ENCODE data around the gene CCDC167. TPM values are rescaled to one million over a fixed set of nuclear protein-coding genes. Genes with fewer than 3 reads are reported as not detected.

Gene CCDC167
- total and polyA plus RNA-seq, 2 of the 8 experiments (the other 6 are each of a cell fraction or from before 2014, with no cell fraction given): 11.0 to 26.5 TPM

DNA sequence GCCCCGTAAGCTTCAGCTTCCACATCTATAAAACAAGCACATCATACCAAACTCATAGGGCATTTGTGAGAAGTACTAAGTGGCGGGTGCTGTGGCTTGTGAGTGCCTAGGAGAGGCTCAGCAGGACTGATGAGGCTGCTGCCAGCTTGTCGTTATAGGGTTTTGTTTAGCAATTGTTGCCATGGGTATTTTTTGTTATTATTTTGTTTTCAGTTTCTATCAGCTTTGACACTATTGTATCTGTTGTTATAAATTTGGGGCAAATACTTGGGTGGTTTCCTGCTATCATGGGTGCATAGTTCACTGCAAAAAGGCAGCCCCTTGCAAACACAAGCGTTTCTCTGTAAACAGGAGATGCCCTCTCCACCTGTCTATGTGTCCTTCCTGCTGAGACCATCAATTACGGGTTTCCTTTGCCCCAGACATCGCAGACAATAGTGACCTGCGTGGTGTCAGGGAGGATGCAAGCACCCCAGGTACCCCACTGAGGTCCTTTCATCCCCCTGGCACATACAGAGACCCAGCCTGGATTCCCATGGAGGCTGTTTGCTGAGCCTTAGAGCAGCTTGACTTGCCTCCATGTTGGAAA is 3.1 kb upstream of the CCDC167 start:
- no peak overlapping the region for H3K56ac ChIP-seq (replicated peaks; ENCODE audit: insufficient read length, low read depth, low read length)
- no peaks in the 10 kb centered on the region for H3K36me3 ChIP-seq (ENCODE audit: control insufficient read depth in 2 of 4, insufficient read depth in 4 of 4, low read length in 3 of 4)
- FAIRE-seq (no peak), DNase-seq (ENCODE audit: low read depth in 1 of 2, low spot score in 2 of 2) (no peak)
- H2BK15ac ChIP-seq (ENCODE audit: low read length): no peak overlapping the region
- H4K8ac ChIP-seq (ENCODE audit: extremely low read depth, insufficient read depth, low read length): no peak overlapping the region
- TF ChIP-seq FOSL1 (IDR thresholded peaks at IDR 0.05; ENCODE audit: insufficient read depth, low read depth, low read length): no peak
- TF ChIP-seq POLR2AphosphoS5 (IDR thresholded peaks at IDR 0.05; ENCODE audit: low read depth, low read length): peak; percentile 67
- no peak for TF ChIP-seq KDM4A (IDR thresholded peaks at IDR 0.05; ENCODE audit: low read depth, low read length, severe bottlenecking)
- H3K23ac ChIP-seq (ENCODE audit: insufficient read length): no peak overlapping the region
- H4K91ac ChIP-seq (replicated peaks; ENCODE audit: insufficient read length, low read length): no peak overlapping the region
- H3K23me2 ChIP-seq (ENCODE audit: low read depth, low read length): peaks cover 4% of the 10 kb centered on the region
- no peaks in the 10 kb centered on the region for H4K20me1 ChIP-seq (replicated peaks in 1 of 2; ENCODE audit: control insufficient read depth in 1 of 2, insufficient read depth in 2 of 2, low read length in 2 of 2)
- no peak overlapping the region for H2BK120ac ChIP-seq (replicated peaks; ENCODE audit: low read depth, low read length)
- H3K14ac ChIP-seq (ENCODE audit: insufficient read length): no peak overlapping the region
- H2BK20ac ChIP-seq (ENCODE audit: low read length): no peak overlapping the region
- no peak overlapping the region for H2BK12ac ChIP-seq (ENCODE audit: low read depth, low read length)
- no peak overlapping the region for H4K5ac ChIP-seq (ENCODE audit: insufficient read length, low read depth, low read length)
- ChIA-PET POLR2A (ENCODE audit: partially characterized antibody) (interaction anchor here (1.0 to 2.9 kb wide), 4 partner anchors 8 to 316 kb away, joined by 3 to 6 read pairs (median 4); partner anchors contain the start of gene ZFAND3), CTCF (ENCODE audit: partially characterized antibody) (interaction anchor here (0.8 to 8.0 kb wide), 7 partner anchors 11 to 76 kb away, joined by 3 to 52 read pairs (median 4); no protein-coding TSS in a partner anchor)
- no peaks in the 10 kb centered on the region for H3K79me2 ChIP-seq (ENCODE audit: control insufficient read depth in 1 of 2, insufficient read depth in 2 of 2, low read length in 2 of 2)
- H2BK5ac ChIP-seq (ENCODE audit: low read depth, low read length): no peak overlapping the region
- H3K18ac ChIP-seq (ENCODE audit: extremely low read depth, low read length): no peak overlapping the region
- no peak overlapping the region for H3K4me2 ChIP-seq (ENCODE audit: insufficient read depth in 1 of 2, low read depth in 2 of 2, low read length in 2 of 2)
- no peak overlapping the region for H3K4me3 ChIP-seq (ENCODE audit: extremely low read depth in 1 of 4, insufficient read depth in 2 of 4, low read depth in 3 of 4, low read length in 4 of 4)
- no peak overlapping the region; the same call in 1 of the 2 replicates for H2AK5ac ChIP-seq (ENCODE audit: low read depth, low read length)
- H3K27me3 ChIP-seq (replicated peaks in 1 of 4; ENCODE audit: control insufficient read depth in 3 of 4, extremely low read depth in 1 of 4, insufficient read depth in 3 of 4, low read length in 3 of 4): peaks cover 0 to 11% (median 6%) of the 10 kb centered on the region in 4 experiments; a peak in 4 of 7 replicates
- H3K79me1 ChIP-seq (ENCODE audit: low read depth, low read length): no peaks in the 10 kb centered on the region
- 60% methylated on average over 7 of the region's 7 CpGs; no CpG with 5 or more reads in 1 of the 2 experiments for WGBS, 2 experiments (ENCODE audit: extremely low coverage in 1 of 2, insufficient coverage in 1 of 2, insufficient read length in 1 of 2, insufficient replicate concordance in 2 of 2, low coverage in 1 of 2, low lambda C conversion rate in 2 of 2, missing lambda C conversion rate in 1 of 2)
- H3K4ac ChIP-seq (replicated peaks; ENCODE audit: insufficient read length, low read depth, low read length): no peak overlapping the region
- no peak overlapping the region for H2AFZ ChIP-seq (ENCODE audit: low read length)
- peaks cover 2 to 5% (median 3%) of the 10 kb centered on the region in 4 experiments; a peak in 5 of 7 replicates for H3K4me1 ChIP-seq (replicated peaks in 1 of 4; ENCODE audit: control insufficient read depth in 3 of 4, insufficient read depth in 4 of 4, low read length in 3 of 4)
- H3K9me3 ChIP-seq (ENCODE audit: insufficient read depth in 2 of 2, low read depth in 1 of 2, low read length in 1 of 2): no peaks in the 10 kb centered on the region
- H3K9ac ChIP-seq (replicated peaks in 1 of 4; ENCODE audit: extremely low read depth in 1 of 4, low read depth in 3 of 4, low read length in 3 of 4): no peak overlapping the region
- H3K27ac ChIP-seq (ENCODE audit: low read depth, low read length): no peak overlapping the region
